CD4-positive, alpha-beta T cell treated with Interferon alpha-2 for 1 hour (primary cell): ENCODE results near the gene MVB12B.

Experiments used
- DNase-seq, 2 donors: peaks; one replicate each; pipeline ENCODE4 v3.0.0-alpha.2; 2020 to 2022

MVB12B gene

GRCh38 chr9:126496781-126497659, 170.4 kb downstream of the MVB12B start:
- no peak for DNase-seq

GRCh38 chr9:126497660-126498275, 171.1 kb downstream of the MVB12B start:
- DNase-seq, result no peak

- DNase-seq, result no peak
These were observed 171.7 kb downstream of the MVB12B start for GRCh38 chr9:126498331-126498730.

- peak; percentile 19 to 57 for DNase-seq
These were observed 172.6 kb downstream of the MVB12B start for GRCh38 chr9:126499005-126499910.

GRCh38 chr9:126499911-126500599, 173.4 kb downstream of the MVB12B start:
- DNase-seq, result no peak

- peak; percentile 64 to 70 for DNase-seq
These were observed 174.2 kb downstream of the MVB12B start for GRCh38 chr9:126500600-126501382.

- no peak for DNase-seq
These were observed 175.0 kb downstream of the MVB12B start for GRCh38 chr9:126501383-126502331.

GRCh38 chr9:126502417-126503332, 176.0 kb downstream of the MVB12B start:
- no peak for DNase-seq

- DNase-seq, result no peak
These were observed 176.9 kb downstream of the MVB12B start for GRCh38 chr9:126503333-126504085.

GRCh38 chr9:126504086-126504976, 177.7 kb downstream of the MVB12B start:
- no peak for DNase-seq

GRCh38 chr9:126504977-126505455, 178.4 kb downstream of the MVB12B start:
- no peak for DNase-seq

- DNase-seq, result no peak
These were observed 179.2 kb downstream of the MVB12B start for GRCh38 chr9:126505697-126506346.

GRCh38 chr9:126506361-126507317, 180.0 kb downstream of the MVB12B start:
- DNase-seq, result no peak

- no peak for DNase-seq
These were observed 180.9 kb downstream of the MVB12B start for GRCh38 chr9:126507318-126508109.

GRCh38 chr9:126508171-126508591, 181.6 kb downstream of the MVB12B start:
- DNase-seq, result no peak
